Measurements from ENCODE around the gene RHOT1. TPM values are rescaled to one million over a fixed set of nuclear protein-coding genes. Genes with fewer than 3 reads are reported as not detected.
"Not testable (repeated sequence)": the region's sequence is repeated elsewhere in the genome, so short reads cannot be mapped to it uniquely, and the experiment has no call there.

Gene RHOT1
- total RNA-seq, 2 donors from 2014 or later: 24.3 to 25.9 TPM

GRCh38 chr17:32179103-32179502 is 36.8 kb downstream of the RHOT1 start:
- H3K27ac Mint-ChIP-seq; H3K9me3 Mint-ChIP-seq; ATAC-seq; DNase-seq (ENCODE audit: low spot score in 2 of 2): not testable (repeated sequence)
- H3K36me3 Mint-ChIP-seq: peaks cover 17 to 38% of the 10 kb centered on the region in 2 donors

DNA sequence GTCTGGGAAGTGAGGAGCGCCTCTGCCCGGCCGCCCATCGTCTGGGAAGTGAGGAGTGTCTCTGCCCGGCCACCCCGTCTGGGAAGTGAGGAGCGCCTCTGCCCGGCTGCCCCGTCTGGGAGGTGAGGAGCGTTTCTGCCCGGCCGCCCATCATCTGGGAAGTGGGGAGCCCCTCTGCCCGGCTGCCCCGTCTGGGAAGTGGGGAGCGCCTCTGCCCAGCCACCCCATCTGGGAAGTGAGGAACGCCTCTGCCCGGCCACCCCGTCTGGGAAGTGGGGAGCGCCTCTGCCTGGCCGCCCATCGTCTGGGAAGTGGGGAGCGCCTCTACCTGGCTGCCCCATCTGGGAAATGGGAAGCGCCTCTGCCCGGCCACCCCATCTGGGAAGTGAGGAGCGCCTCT is 37.2 kb downstream of the RHOT1 start:
- H3K9me3 Mint-ChIP-seq; ATAC-seq; DNase-seq (ENCODE audit: low spot score in 2 of 2); H3K27ac Mint-ChIP-seq: not testable (repeated sequence)
- H3K36me3 Mint-ChIP-seq: peaks cover 17 to 38% of the 10 kb centered on the region in 2 donors

DNA sequence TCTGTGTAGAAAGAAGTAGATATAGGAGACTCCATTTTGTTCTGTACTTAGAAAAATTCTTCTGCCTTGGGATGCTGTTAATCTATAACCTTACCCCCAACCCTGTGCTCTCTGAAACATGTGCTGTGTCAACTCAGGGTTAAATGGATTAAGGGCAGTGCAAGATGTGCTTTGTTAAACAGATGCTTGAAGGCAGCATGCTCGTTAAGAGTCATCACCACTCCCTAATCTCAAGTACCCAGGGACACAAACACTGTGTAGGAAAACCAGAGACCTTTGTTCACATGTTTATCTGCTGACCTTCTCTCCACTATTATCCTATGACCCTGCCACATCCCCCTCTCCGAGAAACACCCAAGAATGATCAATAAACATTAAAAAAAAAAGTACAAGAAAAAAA is 38.0 kb downstream of the RHOT1 start:
- H3K9me3 Mint-ChIP-seq; ATAC-seq; DNase-seq (ENCODE audit: low spot score in 2 of 2); H3K27ac Mint-ChIP-seq: not testable (repeated sequence)
- peaks cover 17 to 30% of the 10 kb centered on the region in 2 donors for H3K36me3 Mint-ChIP-seq

GRCh38 chr17:32185875-32186274 is 43.6 kb downstream of the RHOT1 start:
- no peak for ATAC-seq
- H3K9me3 Mint-ChIP-seq: no peaks in the 10 kb centered on the region

GRCh38 chr17:32187271-32187670 is 45.0 kb downstream of the RHOT1 start:
- Mint-ChIP-seq H3K9me3 (no peaks in the 10 kb centered on the region), H3K36me3 (no peaks in the 10 kb centered on the region), H3K27ac (no peak overlapping the region)
- ATAC-seq: no peak
- DNase-seq (ENCODE audit: low spot score in 2 of 2): no peak

More at GRCh38 chr17:32185875-32186274, 43.6 kb downstream of the RHOT1 start:
- no peak overlapping the region for H3K27ac Mint-ChIP-seq
- H3K36me3 Mint-ChIP-seq: no peaks in the 10 kb centered on the region
- no peak for DNase-seq (ENCODE audit: low spot score in 2 of 2)

- no peak for ATAC-seq
- no peak for DNase-seq (ENCODE audit: low spot score in 2 of 2)
- Mint-ChIP-seq H3K9me3 (no peaks in the 10 kb centered on the region), H3K36me3 (no peaks in the 10 kb centered on the region), H3K27ac (no peak overlapping the region)
Observed at GRCh38 chr17:32189343-32189742, 47.0 kb downstream of the RHOT1 start.

- H3K9me3 Mint-ChIP-seq: no peaks in the 10 kb centered on the region
- peaks cover 0 to 5% of the 10 kb centered on the region in 2 donors for H3K36me3 Mint-ChIP-seq
- ATAC-seq (no peak), DNase-seq (ENCODE audit: low spot score in 2 of 2) (no peak)
- H3K27ac Mint-ChIP-seq: no peak overlapping the region
Observed at GRCh38 chr17:32191306-32191705, 49.0 kb downstream of the RHOT1 start.

GRCh38 chr17:32192379-32192778 is 50.1 kb downstream of the RHOT1 start:
- no peak for DNase-seq (ENCODE audit: low spot score in 2 of 2)
- Mint-ChIP-seq H3K27ac (no peak overlapping the region), H3K9me3 (no peaks in the 10 kb centered on the region), H3K36me3 (peaks cover 0 to 5% of the 10 kb centered on the region in 2 donors)
- no peak for ATAC-seq

DNA sequence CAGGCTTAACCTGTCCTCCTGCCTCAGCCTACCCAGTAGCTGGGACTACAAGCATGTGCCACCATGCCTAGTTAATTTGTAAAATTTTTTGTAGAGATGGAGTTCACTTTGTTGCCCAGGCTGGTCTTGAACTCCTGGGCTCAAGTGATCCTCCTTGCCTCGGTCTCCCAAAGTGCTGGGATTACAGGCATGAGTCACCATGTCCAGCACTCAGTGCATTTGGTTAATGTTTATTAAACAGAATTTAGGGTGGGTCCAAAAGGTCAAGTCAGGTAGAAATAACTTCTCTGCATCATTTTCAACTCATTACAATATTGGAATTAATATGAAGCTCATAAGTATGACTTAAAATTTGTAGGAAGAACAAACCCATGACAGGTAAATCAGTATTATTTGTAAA is 55.7 kb downstream of the RHOT1 start:
- no peak for DNase-seq (ENCODE audit: low spot score in 2 of 2)
- ATAC-seq: no peak
- H3K27ac Mint-ChIP-seq: no peak overlapping the region
- H3K9me3 Mint-ChIP-seq: no peaks in the 10 kb centered on the region
- peaks cover 5 to 7% of the 10 kb centered on the region in 2 donors for H3K36me3 Mint-ChIP-seq

GRCh38 chr17:32206861-32207260 is 64.6 kb downstream of the RHOT1 start:
- no peak for ATAC-seq
- no peaks in the 10 kb centered on the region for H3K36me3 Mint-ChIP-seq
- no peak overlapping the region for H3K27ac Mint-ChIP-seq
- H3K9me3 Mint-ChIP-seq: no peaks in the 10 kb centered on the region
- no peak for DNase-seq (ENCODE audit: low spot score in 2 of 2)

DNA sequence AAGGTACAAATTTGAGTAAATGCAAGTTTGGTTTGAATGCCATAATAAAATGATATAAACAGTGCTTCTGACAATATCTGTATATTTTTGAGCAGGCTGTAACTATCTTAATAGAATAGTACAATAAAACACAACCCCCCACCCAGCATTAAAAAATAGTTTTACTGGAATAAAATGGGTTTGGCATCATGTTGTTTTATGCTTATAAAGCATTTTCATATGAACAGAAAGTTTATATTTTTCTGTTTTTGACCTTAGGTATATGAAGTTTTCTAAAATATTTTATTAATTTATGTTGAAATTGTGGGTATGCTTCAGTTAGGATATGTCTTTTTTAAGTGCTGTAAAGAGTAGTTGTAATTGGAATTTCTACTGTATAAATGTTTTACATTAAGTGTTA is 66.1 kb downstream of the RHOT1 start:
- no peak for ATAC-seq
- Mint-ChIP-seq H3K9me3 (no peaks in the 10 kb centered on the region), H3K27ac (no peak overlapping the region), H3K36me3 (no peaks in the 10 kb centered on the region)
- DNase-seq (ENCODE audit: low spot score in 2 of 2): no peak

DNA sequence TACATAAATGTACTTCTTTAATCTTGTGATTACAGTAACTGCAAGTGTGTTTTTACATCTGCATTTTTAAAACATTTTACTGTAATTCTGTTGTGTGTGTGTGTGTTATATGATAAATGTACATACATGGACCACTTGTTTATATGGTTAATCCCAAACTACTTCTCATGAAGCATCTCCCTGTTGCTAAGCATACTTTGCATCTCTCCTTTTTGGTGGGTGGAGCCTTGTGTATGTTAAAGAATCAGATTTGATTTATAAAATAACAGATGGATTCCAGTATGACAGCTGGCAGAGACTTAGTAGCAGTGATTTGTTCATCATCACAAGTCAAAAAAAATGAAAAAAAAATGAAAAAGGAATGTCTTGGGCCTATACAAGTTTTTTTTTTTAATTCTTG is 67.3 kb downstream of the RHOT1 start:
- Mint-ChIP-seq H3K36me3 (no peaks in the 10 kb centered on the region), H3K27ac (no peak overlapping the region), H3K9me3 (no peaks in the 10 kb centered on the region)
- ATAC-seq: no peak
- no peak for DNase-seq (ENCODE audit: low spot score in 2 of 2)

- H3K27ac Mint-ChIP-seq: no peak overlapping the region
- ATAC-seq (no peak), DNase-seq (ENCODE audit: low spot score in 2 of 2) (no peak)
- H3K36me3 Mint-ChIP-seq: no peaks in the 10 kb centered on the region
- H3K9me3 Mint-ChIP-seq: no peaks in the 10 kb centered on the region
Observed at GRCh38 chr17:32211671-32212070, 69.4 kb downstream of the RHOT1 start.

DNA sequence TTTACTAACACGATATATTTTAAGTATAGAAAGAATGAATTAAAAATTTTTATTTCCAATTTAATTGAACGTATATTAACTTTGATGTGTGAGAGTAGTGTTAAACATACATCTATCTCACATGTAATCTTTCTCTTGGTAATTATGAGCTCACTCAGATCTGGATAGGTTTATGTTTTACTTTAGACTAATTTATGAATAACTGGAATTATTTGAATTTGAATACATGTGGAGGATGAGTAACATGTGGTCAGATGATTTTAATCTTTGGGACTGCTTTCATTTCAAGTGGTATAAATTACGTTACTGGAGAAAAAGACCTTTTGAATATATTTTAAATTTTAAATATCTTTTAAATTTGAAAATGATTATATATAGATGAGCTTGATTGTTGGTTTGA is 73.4 kb downstream of the RHOT1 start:
- Mint-ChIP-seq H3K9me3 (no peaks in the 10 kb centered on the region), H3K27ac (no peak overlapping the region), H3K36me3 (no peaks in the 10 kb centered on the region)
- ATAC-seq (no peak), DNase-seq (ENCODE audit: low spot score in 2 of 2) (no peak)

DNA sequence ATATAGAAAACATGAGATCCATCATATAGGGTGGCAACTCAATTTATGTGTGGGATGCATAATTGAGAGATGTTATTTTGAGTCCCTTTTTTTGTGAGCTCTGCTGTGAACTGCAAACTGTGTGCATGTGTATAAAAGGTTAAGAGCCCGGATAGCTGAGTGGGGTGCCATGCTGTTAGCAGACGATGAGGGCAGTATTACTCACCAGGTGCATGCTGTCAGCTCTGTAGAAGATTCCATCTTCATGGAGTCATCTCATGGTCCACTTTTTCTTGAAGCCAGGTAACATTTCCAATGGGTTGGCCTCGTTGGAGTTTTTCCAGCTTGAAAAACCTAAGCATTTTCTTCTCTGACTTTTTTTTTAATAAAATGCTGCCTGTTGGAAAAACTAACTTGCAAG is 80.3 kb downstream of the RHOT1 start:
- no peak overlapping the region for H3K27ac Mint-ChIP-seq
- DNase-seq (ENCODE audit: low spot score in 2 of 2): no peak
- H3K9me3 Mint-ChIP-seq: no peaks in the 10 kb centered on the region

DNA sequence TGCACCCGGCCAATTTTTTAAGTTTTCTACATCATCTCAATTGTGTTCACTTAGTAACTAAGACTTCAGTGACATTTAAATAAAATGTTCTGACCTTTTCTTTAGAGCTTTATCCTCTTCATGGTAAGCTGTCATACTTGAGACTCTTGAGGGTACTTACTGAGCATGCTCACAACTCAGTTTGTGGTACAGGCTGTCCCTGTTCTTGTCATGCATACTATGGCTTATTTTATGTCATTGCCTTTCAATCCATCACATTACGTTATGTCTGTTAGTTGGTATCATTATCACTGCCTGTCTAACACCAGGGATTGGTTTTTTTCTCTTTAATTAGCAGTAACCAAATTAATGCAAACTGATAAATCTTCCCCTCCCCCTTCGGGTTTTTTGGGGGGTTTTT is 81.4 kb downstream of the RHOT1 start:
- Mint-ChIP-seq H3K27ac (no peak overlapping the region), H3K36me3 (no peaks in the 10 kb centered on the region), H3K9me3 (no peaks in the 10 kb centered on the region)
- DNase-seq (ENCODE audit: low spot score in 2 of 2): no peak
- no peak for ATAC-seq

More for the DNA sequence above, 80.3 kb downstream of the RHOT1 start:
- H3K36me3 Mint-ChIP-seq: no peaks in the 10 kb centered on the region
- ATAC-seq: no peak

GRCh38 chr17:32226886-32227285 is 84.6 kb downstream of the RHOT1 start:
- Mint-ChIP-seq H3K9me3 (no peaks in the 10 kb centered on the region), H3K27ac (no peak overlapping the region), H3K36me3 (no peaks in the 10 kb centered on the region)
- DNase-seq (ENCODE audit: low spot score in 2 of 2): no peak
- no peak for ATAC-seq

- Mint-ChIP-seq H3K27ac (no peak overlapping the region), H3K36me3 (no peaks in the 10 kb centered on the region), H3K9me3 (no peaks in the 10 kb centered on the region)
- DNase-seq (ENCODE audit: low spot score in 2 of 2): no peak
- ATAC-seq: no peak
Observed at GRCh38 chr17:32227910-32228309, 85.6 kb downstream of the RHOT1 start.

DNA sequence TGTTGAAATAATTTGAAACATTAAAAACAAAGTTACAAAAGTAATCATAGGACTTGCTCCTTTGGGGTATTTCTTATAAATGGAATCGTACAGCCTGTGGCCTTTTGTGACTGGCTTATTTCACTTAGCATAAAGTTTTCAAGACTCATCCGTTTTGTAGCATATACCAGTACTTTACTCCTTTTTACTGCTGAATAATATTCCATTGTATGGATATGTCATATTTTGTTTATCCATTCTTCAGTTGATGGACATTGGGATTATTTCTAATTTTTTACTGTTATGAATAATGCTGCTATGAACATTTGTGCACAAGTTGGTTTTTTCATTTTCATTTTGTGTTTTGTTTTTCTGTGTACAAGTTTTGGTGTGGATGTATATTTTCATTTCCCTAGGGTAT is 93.3 kb downstream of the RHOT1 start:
- DNase-seq (ENCODE audit: low spot score in 2 of 2): no peak
- Mint-ChIP-seq H3K27ac (no peak overlapping the region), H3K9me3 (no peaks in the 10 kb centered on the region), H3K36me3 (no peaks in the 10 kb centered on the region)
- no peak for ATAC-seq
